Psoas muscle (tissue), 8 donors: ENCODE measurements around the gene CLDN5. TPM values are rescaled to one million over a fixed set of nuclear protein-coding genes. Genes with fewer than 3 reads are reported as not detected.

Source experiments
- ATAC-seq, 4 donors: fragments of 200-7000 bp; cut with Tn5 transposase; one replicate each; pipeline ENCODE4 v1.9.1; 2020; ENCODE audit warnings: moderate library complexity in 3 of 4, mild to moderate bottlenecking in 2 of 4
- DNase-seq, 2 donors: peaks; one replicate each; pipeline ENCODE4 v3.0.0-alpha.2; 2020
- H3K27ac ChIP-seq: fragments of 200-600 bp; one replicate; pipeline ENCODE4 v1.8.0; 2022
- H3K27me3 ChIP-seq, 3 donors: fragments of 200-600 bp in 1 of 3; one replicate each; pipeline versions ENCODE4 v1.6.1 to v1.8.0; 2013 to 2022; ENCODE audit warnings: low read length in 2 of 3, mild to moderate bottlenecking in 2 of 3, moderate library complexity in 1 of 3; ENCODE audit not compliant: insufficient read depth in 3 of 3
- H3K36me3 ChIP-seq, 2 donors: fragments of 200-600 bp in 1 of 2; one replicate each; pipeline versions ENCODE4 v1.6.1 to v1.8.0; 2013 to 2022; ENCODE audit warnings: low read depth in 1 of 2, mild to moderate bottlenecking in 1 of 2, moderate library complexity in 1 of 2; ENCODE audit not compliant: insufficient read depth in 1 of 2
- H3K4me1 ChIP-seq: fragments of 200-600 bp; one replicate; pipeline ENCODE4 v1.8.0; 2022
- H3K4me3 ChIP-seq: fragments of 200-600 bp; one replicate; pipeline ENCODE4 v1.8.0; 2022; ENCODE audit warnings: mild to moderate bottlenecking
- H3K9me3 ChIP-seq: fragments of 200-600 bp; one replicate; pipeline ENCODE4 v1.8.0; 2022
- WGBS, 3 donors: extraction: QIAGEN DNeasy Blood & Tissue Kit; methylation state at CpG; one replicate each; pipeline versions ENCODE4 v1.1.6 to v1.1.7; 2013; 5-methylcytosine and 5-hydroxymethylcytosine counted together
- intact Hi-C, 2 donors: fragments of 100-400 bp; cut with DNase I; formaldehyde crosslinking; loops; one replicate each; pipeline versions ENCODE4 v1.11.0 to v1.14.2; 2022
- polyA plus RNA-seq, 3 donors: library from polyadenylated mRNA; stranded (reverse); fragments of 200-250 nt; gene quantifications; one replicate each; pipeline ENCODE4 v1.2.3, GENCODE V29; 2013
- total RNA-seq, 4 donors: library from RNA; stranded (reverse); fragmentation: NEBNext Ultra II Directional in 2 of 4; extraction: Animal tissue kit (Norgen Biotek cat#: 25700) in 2 of 4; gene quantifications; one replicate each; pipeline versions ENCODE4 v1.2.1 to v1.2.4, GENCODE V29; 2021 to 2023
- TF ChIP-seq, protein P1 (sequence below): fragments of 200-600 bp; IDR thresholded peaks from one replicate; pipeline ENCODE4 v1.8.0; 2022; ENCODE audit warnings: antibody characterized with exemption
- donor health status: healthy with polysubstance abuse.
- donor health status: DM: no; HTN: no; CAD: no; lungs with moderate emphysema.
- donor health status: Bipolar disorder and iron deficiency.
- donor health status: healthy.
- donor health status: DM: yes; HTN: yes; CAD: no.
- donor health status: DM: no; HTN: no; CAD: no.
- donor health status: DM: no; HTN: no; CAD: no.
- donor health status: DM: yes; HTN: yes; CAD: no.

CLDN5 gene
- total and polyA plus RNA-seq, 7 donors: 23.0 to 138 (median 42.3) TPM

DNA sequence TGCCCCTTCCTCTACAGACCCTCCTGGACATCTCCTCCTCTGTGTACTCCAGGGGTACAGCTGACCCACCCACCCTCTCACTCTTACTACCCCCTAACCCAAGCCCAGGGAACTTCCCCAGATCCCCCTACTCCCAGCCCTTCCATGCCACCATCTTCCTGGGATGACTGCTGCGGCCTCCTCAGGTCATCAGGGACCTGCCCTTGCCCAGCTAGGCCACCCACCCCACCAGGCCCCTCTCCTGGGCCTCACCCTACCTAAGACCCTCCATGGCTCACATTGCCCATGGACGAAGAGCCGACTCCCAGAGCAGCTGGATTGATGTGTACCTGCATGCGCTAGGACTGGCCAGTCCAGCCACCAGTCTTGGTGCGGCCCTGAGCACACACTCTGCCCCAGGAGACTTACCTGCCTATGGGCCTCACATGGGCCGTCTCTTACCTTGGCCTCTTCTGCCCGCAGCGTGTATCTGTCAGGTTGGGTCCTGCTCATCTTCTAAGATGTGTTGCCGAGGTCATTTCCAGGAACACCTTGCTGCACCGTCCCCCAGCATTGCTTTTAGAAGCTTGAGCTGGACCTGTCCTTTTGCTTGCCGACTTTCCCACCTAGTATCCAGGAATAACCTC lies 2.0 kb upstream of the CLDN5 start:
- 95 to 98% (median 98%) methylated on average over 11 of the region's 11 CpGs for WGBS, 3 donors
- DNase-seq (no peak), ATAC-seq (no peak)
- intact Hi-C loops: loop anchor here in 1 of 2 donors (5.0 to 10.0 kb wide), 2 partner anchors 56 to 99 kb away; no protein-coding TSS in a partner anchor
- peak overlapping the region; percentile 65 for H3K27ac ChIP-seq
- H3K9me3 ChIP-seq: no peaks in the 10 kb centered on the region
- peaks cover 9% of the 10 kb centered on the region for H3K4me1 ChIP-seq
- H3K27me3 ChIP-seq: peaks cover 0 to 45% (median 9%) of the 10 kb centered on the region in 3 donors
- H3K4me3 ChIP-seq: no peak overlapping the region
- no peaks in the 10 kb centered on the region for H3K36me3 ChIP-seq
- TF ChIP-seq, protein P1, sequence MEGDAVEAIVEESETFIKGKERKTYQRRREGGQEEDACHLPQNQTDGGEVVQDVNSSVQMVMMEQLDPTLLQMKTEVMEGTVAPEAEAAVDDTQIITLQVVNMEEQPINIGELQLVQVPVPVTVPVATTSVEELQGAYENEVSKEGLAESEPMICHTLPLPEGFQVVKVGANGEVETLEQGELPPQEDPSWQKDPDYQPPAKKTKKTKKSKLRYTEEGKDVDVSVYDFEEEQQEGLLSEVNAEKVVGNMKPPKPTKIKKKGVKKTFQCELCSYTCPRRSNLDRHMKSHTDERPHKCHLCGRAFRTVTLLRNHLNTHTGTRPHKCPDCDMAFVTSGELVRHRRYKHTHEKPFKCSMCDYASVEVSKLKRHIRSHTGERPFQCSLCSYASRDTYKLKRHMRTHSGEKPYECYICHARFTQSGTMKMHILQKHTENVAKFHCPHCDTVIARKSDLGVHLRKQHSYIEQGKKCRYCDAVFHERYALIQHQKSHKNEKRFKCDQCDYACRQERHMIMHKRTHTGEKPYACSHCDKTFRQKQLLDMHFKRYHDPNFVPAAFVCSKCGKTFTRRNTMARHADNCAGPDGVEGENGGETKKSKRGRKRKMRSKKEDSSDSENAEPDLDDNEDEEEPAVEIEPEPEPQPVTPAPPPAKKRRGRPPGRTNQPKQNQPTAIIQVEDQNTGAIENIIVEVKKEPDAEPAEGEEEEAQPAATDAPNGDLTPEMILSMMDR: no peak

DNA sequence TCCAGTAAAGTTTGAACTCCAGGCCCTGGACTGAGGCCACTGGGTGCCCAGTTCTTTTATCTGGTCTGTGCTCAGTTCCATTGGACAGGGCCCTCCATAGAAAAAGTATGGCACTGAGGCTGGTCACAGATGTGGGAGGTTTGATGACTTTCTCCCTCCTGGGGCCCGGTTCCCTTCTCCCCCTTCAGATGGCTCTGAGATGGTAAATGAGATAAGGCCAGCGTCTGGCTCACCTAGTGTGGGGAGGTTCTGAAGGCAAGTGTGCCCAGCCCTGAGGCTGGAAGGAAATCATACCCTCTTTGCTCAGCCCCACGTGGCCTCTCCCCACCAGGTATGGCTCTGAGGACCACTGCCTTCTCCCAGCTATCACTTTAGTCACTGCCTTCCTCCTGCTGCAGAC lies 1.5 kb upstream of the CLDN5 start:
- DNase-seq: no peak
- intact Hi-C loops: loop anchor here in 1 of 2 donors (5.0 to 10.0 kb wide), 2 partner anchors 57 to 99 kb away; no protein-coding TSS in a partner anchor
- H3K27ac ChIP-seq: peak overlapping the region; percentile 65
- ATAC-seq: no peak
- H3K4me1 ChIP-seq: peaks cover 9% of the 10 kb centered on the region
- H3K27me3 ChIP-seq: peaks cover 0 to 45% (median 12%) of the 10 kb centered on the region in 3 donors
- TF ChIP-seq, protein P1: no peak
- no peaks in the 10 kb centered on the region for H3K9me3 ChIP-seq
- 78 to 89% (median 81%) methylated on average over 3 of the region's 3 CpGs for WGBS, 3 donors
- H3K4me3 ChIP-seq: no peak overlapping the region
- H3K36me3 ChIP-seq: no peaks in the 10 kb centered on the region

DNA sequence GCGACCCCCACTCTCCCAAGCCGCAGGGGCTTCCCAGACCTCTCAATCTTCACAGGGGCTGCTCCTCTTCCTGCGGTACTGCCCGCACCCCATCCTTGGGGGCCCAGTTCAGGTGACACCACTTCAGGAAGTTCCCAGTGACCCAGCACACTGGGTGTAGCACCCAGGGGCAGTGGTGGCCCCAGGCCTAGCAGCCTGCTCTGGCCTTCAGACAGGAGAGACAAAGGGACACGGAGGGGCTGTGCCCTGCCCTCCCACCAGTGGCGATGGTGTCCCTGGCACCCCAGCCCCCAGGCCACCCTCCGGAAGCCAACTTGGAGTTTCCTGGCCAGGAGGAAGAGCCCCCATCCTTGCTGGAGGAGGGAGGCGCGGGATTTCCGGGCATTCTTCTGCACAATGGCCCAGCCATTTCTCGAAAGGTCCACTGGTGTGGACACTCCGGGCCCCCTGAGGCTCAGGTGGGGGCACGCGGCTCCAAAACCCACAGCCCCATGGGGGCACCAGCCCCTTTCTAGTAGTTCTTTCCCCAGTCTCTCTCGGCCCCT lies 978 bp upstream of the CLDN5 start:
- ATAC-seq (peak in 3 of 4 donors; percentile 7 to 35 (median 23)), DNase-seq (no peak)
- no peaks in the 10 kb centered on the region for H3K36me3 ChIP-seq
- WGBS, 3 donors: 66 to 79% (median 71%) methylated on average over 14 to 15 of the region's 15 CpGs
- TF ChIP-seq, protein P1: no peak
- peaks cover 9% of the 10 kb centered on the region for H3K4me1 ChIP-seq
- peak overlapping the region; percentile 64 for H3K4me3 ChIP-seq
- H3K9me3 ChIP-seq: no peaks in the 10 kb centered on the region
- peak overlapping the region; percentile 65 for H3K27ac ChIP-seq
- H3K27me3 ChIP-seq: peaks cover 0 to 45% (median 12%) of the 10 kb centered on the region in 3 donors
- intact Hi-C loops: loop anchor here in 1 of 2 donors (5.0 to 10.0 kb wide), 2 partner anchors 57 to 100 kb away; no protein-coding TSS in a partner anchor

DNA sequence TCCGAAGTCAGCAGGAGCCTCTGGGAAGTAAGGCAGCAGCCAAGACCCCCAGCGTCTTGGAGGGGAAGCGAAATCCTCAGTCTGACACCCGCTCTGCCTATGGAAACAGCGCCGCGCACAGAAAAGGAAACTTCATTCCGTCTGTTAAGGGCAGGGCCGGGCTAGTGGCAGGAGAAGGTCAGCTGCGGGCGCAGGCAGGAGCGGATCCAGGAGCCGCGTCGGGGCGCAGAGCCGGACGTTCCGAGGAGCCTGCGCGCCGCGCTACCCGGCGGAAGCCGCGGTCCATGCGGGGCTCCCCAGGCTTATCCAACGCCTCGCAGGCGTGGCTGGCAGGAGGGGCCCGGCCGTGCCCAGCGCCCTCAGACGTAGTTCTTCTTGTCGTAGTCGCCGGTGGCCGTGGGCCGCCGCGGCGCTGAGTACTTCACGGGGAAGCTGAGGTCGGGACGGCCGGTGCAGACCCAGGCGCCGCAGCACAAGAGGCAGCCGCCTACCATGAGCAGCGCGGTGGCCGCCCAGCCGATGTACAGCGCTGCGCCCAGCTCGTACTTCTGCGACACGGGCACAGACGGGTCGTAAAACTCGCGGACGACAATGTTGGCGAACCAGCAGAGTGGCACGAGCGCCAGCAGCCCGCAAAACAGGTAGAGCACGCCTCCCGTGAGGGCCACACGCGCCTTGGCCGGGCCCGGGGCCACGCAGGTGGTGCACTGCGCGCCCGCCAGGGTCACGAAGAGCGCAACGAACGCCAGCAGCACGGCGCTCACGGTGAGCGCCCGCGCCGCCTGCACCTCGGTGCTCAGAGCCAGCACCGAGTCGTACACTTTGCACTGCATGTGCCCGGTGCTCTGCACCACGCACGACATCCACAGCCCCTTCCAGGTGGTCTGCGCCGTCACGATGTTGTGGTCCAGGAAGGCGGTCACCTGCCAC lies 705 bp downstream of the CLDN5 start:
- Histone ChIP-seq H3K27ac (peak overlapping the region; percentile 53), H3K4me1 (peaks cover 9% of the 10 kb centered on the region), H3K9me3 (no peaks in the 10 kb centered on the region), H3K27me3 (peaks cover 0 to 45% (median 13%) of the 10 kb centered on the region in 3 donors), H3K4me3 (peak overlapping the region; percentile 64), H3K36me3 (no peaks in the 10 kb centered on the region)
- ATAC-seq (peak in 3 of 4 donors; percentile 33 to 47 (median 44)), DNase-seq (no peak)
- WGBS, 3 donors: 1 to 4% (median 1%) methylated on average over 89 to 99 of the region's 99 CpGs
- TF ChIP-seq, protein P1: no peak
- intact Hi-C loops: loop anchor here in 1 of 2 donors (10.0 kb wide), 1 partner anchor 101 kb away; no protein-coding TSS in a partner anchor
